OCI-LY3 (cell line): ENCODE measurements around the gene HAGH.

ENCODE experiments used
- CTCF ChIP-seq: fragments of 200-600, 300-600 bp; sonication (generic); IDR thresholded peaks from 2 replicates; pipeline ENCODE4 v1.5.1; 2014; ENCODE audit warnings: antibody characterized with exemption, low read length, low read depth
- EZH2phosphoT487 ChIP-seq: fragments of 200-600 bp; shearing (Covaris generic); IDR thresholded peaks from 2 replicates; pipeline ENCODE4 v1.6.1; 2018; ENCODE audit warnings: antibody characterized with exemption, mixed run types, low read depth

GRCh38 chr16:1786242-1787055 lies 40.2 kb downstream of the HAGH start:
- no peak for TF ChIP-seq CTCF
- no peak for TF ChIP-seq EZH2phosphoT487
